B cell (primary cell): Measurements from ENCODE around the gene LAMA1.

Source experiments
- EZH2 ChIP-seq: IDR thresholded peaks from 2 replicates; pipeline ENCODE4 v1.6.1; 2012; ENCODE audit warnings: borderline replicate concordance, low read depth, mild to moderate bottlenecking, moderate library complexity, low read length; ENCODE audit not compliant: insufficient read depth, poor library complexity, severe bottlenecking
- TF ChIP-seq, protein P1 (sequence below): fragments of 200-600 bp; IDR thresholded peaks from one replicate; pipeline ENCODE4 v1.8.0; 2022; ENCODE audit warnings: antibody characterized with exemption, mild to moderate bottlenecking

DNA sequence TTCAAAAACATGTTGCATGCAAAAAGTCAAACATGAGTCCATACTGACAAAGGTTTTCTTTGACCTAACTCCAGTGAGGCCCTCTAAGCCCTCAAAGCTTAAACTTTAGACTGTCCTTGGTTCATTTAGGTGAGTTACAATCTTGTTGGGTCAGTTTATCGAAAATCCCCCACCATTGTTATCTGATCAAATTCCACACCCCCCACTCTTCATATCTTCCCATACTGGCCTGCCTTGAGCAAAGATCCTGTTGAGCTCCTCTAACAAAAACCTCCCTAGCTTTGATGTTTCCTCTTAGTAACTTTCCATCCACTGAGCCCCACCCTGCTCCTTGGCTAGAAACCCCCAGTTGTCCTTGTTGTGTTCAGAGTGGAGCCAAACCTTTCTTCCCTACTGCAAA is 194.4 kb downstream of the LAMA1 start:
- TF ChIP-seq, protein P1, sequence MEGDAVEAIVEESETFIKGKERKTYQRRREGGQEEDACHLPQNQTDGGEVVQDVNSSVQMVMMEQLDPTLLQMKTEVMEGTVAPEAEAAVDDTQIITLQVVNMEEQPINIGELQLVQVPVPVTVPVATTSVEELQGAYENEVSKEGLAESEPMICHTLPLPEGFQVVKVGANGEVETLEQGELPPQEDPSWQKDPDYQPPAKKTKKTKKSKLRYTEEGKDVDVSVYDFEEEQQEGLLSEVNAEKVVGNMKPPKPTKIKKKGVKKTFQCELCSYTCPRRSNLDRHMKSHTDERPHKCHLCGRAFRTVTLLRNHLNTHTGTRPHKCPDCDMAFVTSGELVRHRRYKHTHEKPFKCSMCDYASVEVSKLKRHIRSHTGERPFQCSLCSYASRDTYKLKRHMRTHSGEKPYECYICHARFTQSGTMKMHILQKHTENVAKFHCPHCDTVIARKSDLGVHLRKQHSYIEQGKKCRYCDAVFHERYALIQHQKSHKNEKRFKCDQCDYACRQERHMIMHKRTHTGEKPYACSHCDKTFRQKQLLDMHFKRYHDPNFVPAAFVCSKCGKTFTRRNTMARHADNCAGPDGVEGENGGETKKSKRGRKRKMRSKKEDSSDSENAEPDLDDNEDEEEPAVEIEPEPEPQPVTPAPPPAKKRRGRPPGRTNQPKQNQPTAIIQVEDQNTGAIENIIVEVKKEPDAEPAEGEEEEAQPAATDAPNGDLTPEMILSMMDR = no peak
- no peak for TF ChIP-seq EZH2
